ENCODE results near the gene PARD3B. TPM values are rescaled to one million over a fixed set of nuclear protein-coding genes. Genes with fewer than 3 reads are reported as not detected.

Gene PARD3B
- total and polyA plus RNA-seq, 10 of the 15 experiments (the other 5 are each of a cell fraction or from before 2014, with no cell fraction given): 0.01 to 0.54 (median 0.07) TPM; not detected in 7

DNA sequence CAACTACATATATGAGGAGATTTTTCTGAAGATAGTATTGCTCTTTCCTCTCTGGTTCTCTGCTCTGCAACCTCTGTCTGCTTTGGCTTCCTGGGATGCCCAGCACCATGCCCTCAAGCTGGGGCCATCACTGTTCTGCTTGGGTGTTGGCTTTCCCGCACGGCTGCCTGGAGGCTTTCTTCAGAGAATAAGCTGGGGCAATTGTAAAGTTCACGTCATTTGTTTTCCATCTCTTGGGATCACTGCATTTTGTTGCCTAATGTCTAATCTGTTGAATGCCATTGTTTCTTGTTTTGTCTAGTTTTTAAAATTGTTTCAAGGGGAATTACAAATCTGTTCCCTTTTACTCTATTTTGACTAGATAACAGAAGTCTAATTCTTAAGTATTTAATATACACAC, 699.7 kb downstream of the PARD3B start:
- ChIA-PET POLR2A (no interaction called here), CTCF (no interaction called here), SMC1A (ENCODE audit: uncharacterized antibody, unreplicated experiment) (no interaction called here), RAD21 (ENCODE audit: unreplicated experiment) (no interaction called here)
- Histone ChIP-seq H3K4me1 (ENCODE audit: control insufficient read depth, insufficient read depth, low read length) (no peaks in the 10 kb centered on the region), H3K27me3 (replicated peaks in 1 of 2; ENCODE audit: control insufficient read depth in 2 of 2, insufficient read depth in 2 of 2, low read length in 1 of 2) (no peaks in the 10 kb centered on the region), H3K9ac (ENCODE audit: control insufficient read depth, insufficient read depth, low read length) (no peak overlapping the region), H3K79me2 (ENCODE audit: control insufficient read depth, insufficient read depth, low read length) (no peaks in the 10 kb centered on the region), H2AFZ (ENCODE audit: control insufficient read depth, low read depth, low read length) (no peak overlapping the region), H3K36me3 (ENCODE audit: control insufficient read depth in 2 of 2, insufficient read depth in 2 of 2, low read length in 1 of 2) (no peaks in the 10 kb centered on the region), H3K4me2 (ENCODE audit: control insufficient read depth, insufficient read depth) (no peak overlapping the region), H3K27ac (ENCODE audit: control insufficient read depth, insufficient read depth) (no peak overlapping the region), H4K20me1 (ENCODE audit: control insufficient read depth, insufficient read depth) (no peaks in the 10 kb centered on the region), H3K9me3 (replicated peaks; ENCODE audit: control insufficient read depth, insufficient read depth, low read length) (no peaks in the 10 kb centered on the region), H3K4me3 (no peak overlapping the region)
- in situ Hi-C loops (cut with MboI) (no loop called here), intact Hi-C loops (cut with micrococcal nuclease; ENCODE audit: unreplicated experiment) (no loop called here)
- no TSS peak for BruUV-seq (replicated peaks)
- TF ChIP-seq STAT3 (IDR thresholded peaks at IDR 0.05; ENCODE audit: low read depth, low read length) (no peak), ATF7 (IDR thresholded peaks at IDR 0.05; ENCODE audit: low read depth) (no peak), FOXK2 (IDR thresholded peaks at IDR 0.05) (no peak), PBX3 (IDR thresholded peaks at IDR 0.05; ENCODE audit: insufficient replicate concordance, low read depth, low read length) (no peak), NKRF (conservative IDR thresholded peaks at IDR 0.05) (no peak), USF1 (IDR thresholded peaks at IDR 0.05; ENCODE audit: borderline replicate concordance, extremely low read length, insufficient read depth, low read depth, low read length) (no peak), CREB1 (IDR thresholded peaks at IDR 0.05; ENCODE audit: low read depth) (no peak), NFYA (IDR thresholded peaks at IDR 0.05; ENCODE audit: borderline replicate concordance, low read depth, low read length) (no peak), RAD51 (IDR thresholded peaks at IDR 0.05) (no peak), RFX5 (IDR thresholded peaks at IDR 0.05; ENCODE audit: low read depth, low read length) (no peak), TCF12 (IDR thresholded peaks at IDR 0.05; ENCODE audit: low read depth, low read length) (no peak), ZZZ3 (IDR thresholded peaks at IDR 0.05; ENCODE audit: control insufficient read depth, insufficient read length, low read depth) (no peak), RB1 (IDR thresholded peaks at IDR 0.05; ENCODE audit: borderline replicate concordance) (no peak), ZNF24 (IDR thresholded peaks at IDR 0.05) (no peak)
- TF ChIP-seq, protein P1, sequence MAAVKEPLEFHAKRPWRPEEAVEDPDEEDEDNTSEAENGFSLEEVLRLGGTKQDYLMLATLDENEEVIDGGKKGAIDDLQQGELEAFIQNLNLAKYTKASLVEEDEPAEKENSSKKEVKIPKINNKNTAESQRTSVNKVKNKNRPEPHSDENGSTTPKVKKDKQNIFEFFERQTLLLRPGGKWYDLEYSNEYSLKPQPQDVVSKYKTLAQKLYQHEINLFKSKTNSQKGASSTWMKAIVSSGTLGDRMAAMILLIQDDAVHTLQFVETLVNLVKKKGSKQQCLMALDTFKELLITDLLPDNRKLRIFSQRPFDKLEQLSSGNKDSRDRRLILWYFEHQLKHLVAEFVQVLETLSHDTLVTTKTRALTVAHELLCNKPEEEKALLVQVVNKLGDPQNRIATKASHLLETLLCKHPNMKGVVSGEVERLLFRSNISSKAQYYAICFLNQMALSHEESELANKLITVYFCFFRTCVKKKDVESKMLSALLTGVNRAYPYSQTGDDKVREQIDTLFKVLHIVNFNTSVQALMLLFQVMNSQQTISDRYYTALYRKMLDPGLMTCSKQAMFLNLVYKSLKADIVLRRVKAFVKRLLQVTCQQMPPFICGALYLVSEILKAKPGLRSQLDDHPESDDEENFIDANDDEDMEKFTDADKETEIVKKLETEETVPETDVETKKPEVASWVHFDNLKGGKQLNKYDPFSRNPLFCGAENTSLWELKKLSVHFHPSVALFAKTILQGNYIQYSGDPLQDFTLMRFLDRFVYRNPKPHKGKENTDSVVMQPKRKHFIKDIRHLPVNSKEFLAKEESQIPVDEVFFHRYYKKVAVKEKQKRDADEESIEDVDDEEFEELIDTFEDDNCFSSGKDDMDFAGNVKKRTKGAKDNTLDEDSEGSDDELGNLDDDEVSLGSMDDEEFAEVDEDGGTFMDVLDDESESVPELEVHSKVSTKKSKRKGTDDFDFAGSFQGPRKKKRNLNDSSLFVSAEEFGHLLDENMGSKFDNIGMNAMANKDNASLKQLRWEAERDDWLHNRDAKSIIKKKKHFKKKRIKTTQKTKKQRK (IDR thresholded peaks at IDR 0.05; ENCODE audit: low read depth, low read length): no peak
- no peak for ATAC-seq
- DNase-seq (ENCODE audit: low read depth, low spot score): no peak
- WGBS (ENCODE audit: insufficient coverage, insufficient replicate concordance, low lambda C conversion rate, missing lambda C conversion rate): 18% methylated on average over 3 of the region's 3 CpGs
- FAIRE-seq: no peak
